NCI-H1048 (cell line): ENCODE measurements around the gene CDK11A.
"Not testable (repeated sequence)": the region's sequence is repeated elsewhere in the genome, so short reads cannot be mapped to it uniquely, and the experiment has no call there.

Experiments
- DNase-seq: peaks from one replicate; lab custom pipeline; 2025; lab: John Stamatoyannopoulos, UW

CDK11A gene

DNA sequence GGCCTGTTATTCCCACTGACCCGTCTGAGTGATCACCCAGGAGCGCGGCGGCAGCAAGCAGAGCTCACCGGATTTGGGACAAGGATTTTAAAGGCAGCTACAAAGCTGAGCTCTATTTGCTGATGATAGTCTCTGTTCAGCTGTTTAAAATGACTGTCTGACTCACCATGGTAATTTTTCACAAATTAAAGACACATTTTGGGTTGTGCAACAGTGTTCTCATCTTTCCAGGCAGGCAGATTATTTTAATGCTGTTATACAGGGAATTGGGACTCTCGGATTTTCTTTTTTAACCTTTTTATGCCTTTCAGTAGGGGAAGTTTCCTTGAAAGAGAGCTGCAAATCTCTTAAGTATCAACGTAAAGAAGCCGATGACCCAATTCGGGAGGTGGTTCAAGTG is 61.8 kb downstream of the CDK11A start:
- not testable (repeated sequence) for DNase-seq

DNA sequence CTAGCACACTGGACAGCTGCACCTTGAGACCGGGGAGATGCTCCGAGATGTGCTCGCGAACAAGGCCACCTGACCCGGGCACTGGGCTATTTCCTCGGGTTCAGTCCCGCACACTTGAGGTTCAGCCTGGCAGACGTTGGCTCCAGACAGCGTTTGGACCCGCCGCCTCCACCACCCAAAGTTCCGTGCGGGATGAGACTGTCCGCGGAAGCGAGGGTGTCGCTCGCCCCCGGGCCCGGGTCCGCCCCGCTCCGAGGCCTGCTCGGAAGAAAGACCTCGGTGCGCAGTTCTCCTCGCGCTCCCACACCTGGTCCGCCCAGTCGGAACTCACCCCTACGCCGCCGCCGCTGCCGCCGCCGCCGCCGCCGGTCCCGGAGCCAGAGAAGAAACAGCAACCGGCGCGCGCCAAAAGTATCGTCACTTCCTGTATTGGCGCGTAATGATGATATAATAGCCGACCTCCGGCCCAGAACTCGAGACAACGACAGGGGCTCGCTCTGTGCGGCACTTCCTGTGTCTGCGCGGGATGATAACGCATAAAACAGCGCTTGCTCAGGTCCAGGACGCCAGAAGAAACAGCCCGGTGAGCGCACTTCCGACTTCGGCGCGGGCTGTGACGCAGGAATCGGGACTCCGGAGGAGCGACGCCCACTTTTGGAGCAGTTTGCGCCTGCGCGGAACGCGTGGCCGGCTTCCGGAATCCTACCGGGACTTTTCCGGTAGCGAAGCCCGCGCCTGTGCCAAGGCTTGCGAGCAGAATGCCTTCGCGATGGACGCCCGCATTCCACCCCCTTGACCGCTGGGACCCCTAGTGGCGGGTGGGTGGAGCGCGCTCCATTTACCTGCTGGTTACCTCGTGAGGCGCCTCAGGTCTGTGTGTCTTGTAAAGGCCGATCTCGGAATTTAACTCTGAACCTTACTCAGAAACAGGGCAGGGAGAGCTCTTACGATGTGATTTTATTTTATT is 65.3 kb downstream of the CDK11A start, which contains the start of gene CDK11B:
Gene CDK11B, minus strand, starts transcription at position 422 of the 967 bp plus-strand sequence. CDS start 1,519 bp downstream, outside the sequence.
- DNase-seq = peak; percentile 68
